ENCODE results near the gene DIP2C.
A peak's percentile ranks its signal among the peaks of the same experiment; 100 is the strongest.
"Not testable (repeated sequence)": the region's sequence is repeated elsewhere in the genome, so short reads cannot be mapped to it uniquely, and the experiment has no call there.

DIP2C gene

GRCh38 chr10:689452-690371 lies at the start of gene DIP2C:
Gene DIP2C (minus strand): TSS chr10:689668. CDS start chr10:689578, 90 bp downstream.
- DNase-seq (ENCODE audit: low spot score): peak; percentile 98

GRCh38 chr10:734481-734880 lies 45.0 kb upstream of the DIP2C start:
- DNase-seq (ENCODE audit: low spot score): no peak

- DNase-seq (ENCODE audit: low spot score): no peak
Observed at GRCh38 chr10:733086-733485, 43.6 kb upstream of the DIP2C start.

GRCh38 chr10:729213-729612 lies 39.7 kb upstream of the DIP2C start:
- no peak for DNase-seq (ENCODE audit: low spot score)

- DNase-seq (ENCODE audit: low spot score): no peak
Observed at GRCh38 chr10:728603-729002, 39.1 kb upstream of the DIP2C start.

- no peak for DNase-seq (ENCODE audit: low spot score)
Observed at GRCh38 chr10:727162-727790, 37.8 kb upstream of the DIP2C start.

- DNase-seq (ENCODE audit: low spot score): peak; percentile 26
Observed at GRCh38 chr10:725786-726185, 36.3 kb upstream of the DIP2C start.

GRCh38 chr10:725302-725701 lies 35.8 kb upstream of the DIP2C start:
- no peak for DNase-seq (ENCODE audit: low spot score)

GRCh38 chr10:723973-724372 lies 34.5 kb upstream of the DIP2C start:
- DNase-seq (ENCODE audit: low spot score): no peak

GRCh38 chr10:722281-723060 lies 33.0 kb upstream of the DIP2C start:
- DNase-seq (ENCODE audit: low spot score): no peak

GRCh38 chr10:718143-718700 lies 28.8 kb upstream of the DIP2C start:
- no peak for DNase-seq (ENCODE audit: low spot score)

- DNase-seq (ENCODE audit: low spot score): no peak
Observed at GRCh38 chr10:717458-717857, 28.0 kb upstream of the DIP2C start.

GRCh38 chr10:716821-717220 lies 27.4 kb upstream of the DIP2C start:
- DNase-seq (ENCODE audit: low spot score): no peak

GRCh38 chr10:714214-714613 lies 24.7 kb upstream of the DIP2C start:
- no peak for DNase-seq (ENCODE audit: low spot score)

- DNase-seq (ENCODE audit: low spot score): no peak
Observed at GRCh38 chr10:712575-712974, 23.1 kb upstream of the DIP2C start.

- DNase-seq (ENCODE audit: low spot score): no peak
Observed at GRCh38 chr10:712089-712488, 22.6 kb upstream of the DIP2C start.

GRCh38 chr10:707861-708260 lies 18.4 kb upstream of the DIP2C start:
- no peak for DNase-seq (ENCODE audit: low spot score)

GRCh38 chr10:707456-707855 lies 18.0 kb upstream of the DIP2C start:
- DNase-seq (ENCODE audit: low spot score): no peak

GRCh38 chr10:703118-703517 lies 13.7 kb upstream of the DIP2C start:
- DNase-seq (ENCODE audit: low spot score): no peak

- DNase-seq (ENCODE audit: low spot score): not testable (repeated sequence)
Observed at GRCh38 chr10:700183-700582, 10.7 kb upstream of the DIP2C start.

GRCh38 chr10:697097-697875 lies 7.8 kb upstream of the DIP2C start:
- no peak for DNase-seq (ENCODE audit: low spot score)

GRCh38 chr10:695396-695795 lies 5.9 kb upstream of the DIP2C start:
- no peak for DNase-seq (ENCODE audit: low spot score)
